ENCODE data around the gene TMEM95.

The TMEM95 gene

GRCh38 chr17:7317161-7317803 is 37.7 kb upstream of the TMEM95 start:
- POLR2A ChIA-PET = interaction anchor here (0.6 to 2.0 kb wide), 3 partner anchors 8 to 517 kb away, joined by 3 to 13 read pairs (median 4); partner anchors contain the start of genes KDM6B and NEURL4
- 0 out of 2 replicates have a peak, but pooled peaks have one; percentile 12 for TF ChIP-seq SP2 (tag by site-specific recombination; IDR thresholded peaks at IDR 0.05)
- TF ChIP-seq, protein P1, sequence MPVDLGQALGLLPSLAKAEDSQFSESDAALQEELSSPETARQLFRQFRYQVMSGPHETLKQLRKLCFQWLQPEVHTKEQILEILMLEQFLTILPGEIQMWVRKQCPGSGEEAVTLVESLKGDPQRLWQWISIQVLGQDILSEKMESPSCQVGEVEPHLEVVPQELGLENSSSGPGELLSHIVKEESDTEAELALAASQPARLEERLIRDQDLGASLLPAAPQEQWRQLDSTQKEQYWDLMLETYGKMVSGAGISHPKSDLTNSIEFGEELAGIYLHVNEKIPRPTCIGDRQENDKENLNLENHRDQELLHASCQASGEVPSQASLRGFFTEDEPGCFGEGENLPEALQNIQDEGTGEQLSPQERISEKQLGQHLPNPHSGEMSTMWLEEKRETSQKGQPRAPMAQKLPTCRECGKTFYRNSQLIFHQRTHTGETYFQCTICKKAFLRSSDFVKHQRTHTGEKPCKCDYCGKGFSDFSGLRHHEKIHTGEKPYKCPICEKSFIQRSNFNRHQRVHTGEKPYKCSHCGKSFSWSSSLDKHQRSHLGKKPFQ (tag by site-specific recombination; IDR thresholded peaks at IDR 0.05) = no peak
- peaks cover 31 to 77% of the 10 kb centered on the region in 2 experiments for H3K36me3 ChIP-seq (ENCODE audit: control insufficient read depth in 2 of 2, insufficient read depth in 1 of 2, low read length in 2 of 2)

DNA sequence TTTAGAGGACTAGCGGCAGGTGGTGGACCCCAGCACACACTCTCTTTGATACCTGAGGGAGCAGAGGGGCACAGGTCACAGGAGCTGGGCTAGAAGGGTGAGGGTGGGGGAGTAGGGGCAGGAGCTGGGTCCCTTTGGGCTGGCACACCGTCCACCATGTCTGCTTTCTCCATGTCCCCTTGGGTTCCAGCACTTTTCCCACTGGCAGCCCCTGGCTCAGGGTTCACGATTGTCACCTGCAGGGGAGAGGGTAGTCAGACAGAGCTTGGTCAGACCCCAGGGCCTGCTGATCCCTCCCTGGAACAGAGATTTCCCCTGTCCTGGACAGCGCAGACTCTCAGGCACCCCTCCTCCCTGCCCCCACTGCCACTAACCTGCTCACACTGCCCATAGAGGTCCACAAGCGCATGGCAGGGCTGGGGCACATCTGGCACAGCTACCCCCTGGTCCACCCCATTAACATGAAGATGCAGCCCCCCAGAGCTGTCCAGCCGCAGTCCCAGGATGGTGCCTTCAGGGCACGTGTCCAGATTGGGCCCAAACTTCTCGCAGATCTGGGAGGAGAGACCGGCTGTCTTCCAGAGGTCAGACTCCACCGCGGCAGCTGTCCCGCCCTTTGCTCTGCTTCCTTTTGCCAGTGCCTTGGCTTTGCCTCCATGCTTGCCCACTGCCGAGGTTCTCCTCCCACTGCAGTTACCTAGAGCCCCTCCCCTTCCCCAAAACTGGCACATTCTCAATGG is 36.7 kb upstream of the TMEM95 start:
- Histone ChIP-seq H3K36me3 (ENCODE audit: control insufficient read depth in 2 of 2, insufficient read depth in 1 of 2, low read length in 2 of 2) (peaks cover 30 to 77% of the 10 kb centered on the region in 2 experiments), H3K4me3 (ENCODE audit: low read depth, low read length) (no peak overlapping the region), H3K4me1 (ENCODE audit: control insufficient read depth, insufficient read depth, low read length) (peaks cover 6% of the 10 kb centered on the region; the same call in 1 of the 2 replicates), H3K9me3 (ENCODE audit: control insufficient read depth, insufficient read depth, low read depth, low read length) (no peaks in the 10 kb centered on the region), H3K27ac (ENCODE audit: extremely low read depth, low read depth, low read length) (no peak overlapping the region)
- POLR2A ChIA-PET = interaction anchor here (0.6 to 2.0 kb wide), 3 partner anchors 9 to 516 kb away, joined by 3 to 13 read pairs (median 4); partner anchors contain the start of genes KDM6B and NEURL4
- TF ChIP-seq ZNF2 (tag by site-specific recombination; IDR thresholded peaks at IDR 0.05) (no peak), GLI2 (tag by site-specific recombination; IDR thresholded peaks at IDR 0.05; ENCODE audit: borderline replicate concordance, low read depth) (no peak), ZNF654 (tag by site-specific recombination; IDR thresholded peaks at IDR 0.05; ENCODE audit: low read depth) (no peak), ZNF777 (tag by site-specific recombination; IDR thresholded peaks at IDR 0.05; ENCODE audit: borderline replicate concordance) (no peak), REPIN1 (tag by site-specific recombination; IDR thresholded peaks at IDR 0.05; ENCODE audit: low read depth) (no peak), ZNF112 (tag by site-specific recombination; IDR thresholded peaks at IDR 0.05) (no peak), SP2 (tag by site-specific recombination; IDR thresholded peaks at IDR 0.05) (0 out of 2 replicates have a peak, but pooled peaks have one; percentile 6)
- TF ChIP-seq, protein P2, sequence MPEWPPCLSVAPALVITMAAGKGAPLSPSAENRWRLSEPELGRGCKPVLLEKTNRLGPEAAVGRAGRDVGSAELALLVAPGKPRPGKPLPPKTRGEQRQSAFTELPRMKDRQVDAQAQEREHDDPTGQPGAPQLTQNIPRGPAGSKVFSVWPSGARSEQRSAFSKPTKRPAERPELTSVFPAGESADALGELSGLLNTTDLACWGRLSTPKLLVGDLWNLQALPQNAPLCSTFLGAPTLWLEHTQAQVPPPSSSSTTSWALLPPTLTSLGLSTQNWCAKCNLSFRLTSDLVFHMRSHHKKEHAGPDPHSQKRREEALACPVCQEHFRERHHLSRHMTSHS (tag by site-specific recombination; IDR thresholded peaks at IDR 0.05) = no peak
- CTCF ChIA-PET = interaction anchor here (1.0 to 1.5 kb wide), 2 partner anchors 8 to 234 kb away, joined by 4 to 6 read pairs; no protein-coding TSS in a partner anchor

More at GRCh38 chr17:7317161-7317803, 37.7 kb upstream of the TMEM95 start:
- H3K4me3 ChIP-seq (ENCODE audit: low read depth, low read length) = no peak overlapping the region
- H3K4me1 ChIP-seq (ENCODE audit: control insufficient read depth, insufficient read depth, low read length) = peaks cover 6% of the 10 kb centered on the region; the same call in 1 of the 2 replicates
- no peak overlapping the region for H3K27ac ChIP-seq (ENCODE audit: extremely low read depth, low read depth, low read length)
- H3K9me3 ChIP-seq (ENCODE audit: control insufficient read depth, insufficient read depth, low read depth, low read length) = no peaks in the 10 kb centered on the region
- CTCF ChIA-PET = interaction anchor here (0.8 to 1.5 kb wide), 4 partner anchors 9 to 270 kb away, joined by 3 to 6 read pairs (median 4); partner anchors contain the start of gene SLC2A4

DNA sequence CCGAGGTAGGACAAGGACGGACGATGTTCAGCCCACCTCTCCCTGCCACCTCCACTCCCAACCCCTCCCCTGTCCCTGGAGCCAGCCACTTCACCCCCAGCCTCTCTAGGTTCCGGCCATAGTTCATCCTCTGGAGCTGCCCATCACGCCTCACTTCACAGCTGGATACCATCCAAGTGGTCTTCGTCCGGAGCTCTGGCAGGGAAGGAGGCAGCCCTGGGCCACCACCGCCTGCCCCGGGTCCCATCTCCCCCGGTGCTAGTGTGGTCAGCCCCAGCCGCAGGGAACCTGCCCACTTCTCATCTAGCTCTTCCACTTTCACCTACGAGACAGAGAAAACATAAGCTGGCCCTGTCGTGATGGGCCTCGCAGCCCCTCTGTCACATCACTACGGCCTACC is 33.5 kb upstream of the TMEM95 start:
- H3K4me3 ChIP-seq (ENCODE audit: low read depth, low read length) = no peak overlapping the region
- ChIA-PET CTCF (interaction anchor here (0.7 to 1.2 kb wide), 5 partner anchors 8 to 300 kb away, joined by 3 to 8 read pairs (median 5); partner anchors contain the start of gene SLC2A4), POLR2A (interaction anchor here (1.0 to 1.3 kb wide), 2 partner anchors 8 to 12 kb away, joined by 4 read pairs; no protein-coding TSS in a partner anchor)
- no peak for TF ChIP-seq ZNF707 (tag by site-specific recombination; IDR thresholded peaks at IDR 0.05)
- no peak for TF ChIP-seq INSM2 (tag by site-specific recombination; IDR thresholded peaks at IDR 0.05)
- no peak for TF ChIP-seq ZNF629 (tag by site-specific recombination; IDR thresholded peaks at IDR 0.05)
- TF ChIP-seq OVOL3 (tag by site-specific recombination; IDR thresholded peaks at IDR 0.05) = no peak
- TF ChIP-seq HOXC10 (CRISPR knock-in tag; IDR thresholded peaks at IDR 0.05) = no peak
- no peak for TF ChIP-seq ZNF510 (tag by site-specific recombination; IDR thresholded peaks at IDR 0.05; ENCODE audit: insufficient replicate concordance)
- TF ChIP-seq WT1 (tag by site-specific recombination; IDR thresholded peaks at IDR 0.05) = no peak
- TF ChIP-seq SP3 (tag by site-specific recombination; IDR thresholded peaks at IDR 0.05) = no peak
- TF ChIP-seq, protein P3, sequence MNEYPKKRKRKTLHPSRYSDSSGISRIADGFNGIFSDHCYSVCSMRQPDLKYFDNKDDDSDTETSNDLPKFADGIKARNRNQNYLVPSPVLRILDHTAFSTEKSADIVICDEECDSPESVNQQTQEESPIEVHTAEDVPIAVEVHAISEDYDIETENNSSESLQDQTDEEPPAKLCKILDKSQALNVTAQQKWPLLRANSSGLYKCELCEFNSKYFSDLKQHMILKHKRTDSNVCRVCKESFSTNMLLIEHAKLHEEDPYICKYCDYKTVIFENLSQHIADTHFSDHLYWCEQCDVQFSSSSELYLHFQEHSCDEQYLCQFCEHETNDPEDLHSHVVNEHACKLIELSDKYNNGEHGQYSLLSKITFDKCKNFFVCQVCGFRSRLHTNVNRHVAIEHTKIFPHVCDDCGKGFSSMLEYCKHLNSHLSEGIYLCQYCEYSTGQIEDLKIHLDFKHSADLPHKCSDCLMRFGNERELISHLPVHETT (tag by site-specific recombination; IDR thresholded peaks at IDR 0.05) = no peak
- TF ChIP-seq ZBTB7A (tag by site-specific recombination; IDR thresholded peaks at IDR 0.05; ENCODE audit: low read depth) = no peak
- TF ChIP-seq, protein P4, sequence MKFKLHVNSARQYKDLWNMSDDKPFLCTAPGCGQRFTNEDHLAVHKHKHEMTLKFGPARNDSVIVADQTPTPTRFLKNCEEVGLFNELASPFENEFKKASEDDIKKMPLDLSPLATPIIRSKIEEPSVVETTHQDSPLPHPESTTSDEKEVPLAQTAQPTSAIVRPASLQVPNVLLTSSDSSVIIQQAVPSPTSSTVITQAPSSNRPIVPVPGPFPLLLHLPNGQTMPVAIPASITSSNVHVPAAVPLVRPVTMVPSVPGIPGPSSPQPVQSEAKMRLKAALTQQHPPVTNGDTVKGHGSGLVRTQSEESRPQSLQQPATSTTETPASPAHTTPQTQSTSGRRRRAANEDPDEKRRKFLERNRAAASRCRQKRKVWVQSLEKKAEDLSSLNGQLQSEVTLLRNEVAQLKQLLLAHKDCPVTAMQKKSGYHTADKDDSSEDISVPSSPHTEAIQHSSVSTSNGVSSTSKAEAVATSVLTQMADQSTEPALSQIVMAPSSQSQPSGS (tag by site-specific recombination; IDR thresholded peaks at IDR 0.05; ENCODE audit: low read depth) = no peak
- H3K27ac ChIP-seq (ENCODE audit: extremely low read depth, low read depth, low read length) = no peak overlapping the region
- H3K9me3 ChIP-seq (ENCODE audit: control insufficient read depth, insufficient read depth, low read depth, low read length) = no peaks in the 10 kb centered on the region
- H3K36me3 ChIP-seq (ENCODE audit: control insufficient read depth in 2 of 2, insufficient read depth in 1 of 2, low read length in 2 of 2) = peaks cover 42 to 90% of the 10 kb centered on the region in 2 experiments
- H3K4me1 ChIP-seq (ENCODE audit: control insufficient read depth, insufficient read depth, low read length) = no peaks in the 10 kb centered on the region
